HEK293T (cell line): ENCODE results near the gene UGT1A10.
"Not testable (repeated sequence)": the region's sequence is repeated elsewhere in the genome, so short reads cannot be mapped to it uniquely, and the experiment has no call there.

ENCODE experiments used
- CTCF ChIA-PET: fragments of 350-600 bp; formaldehyde crosslinking; extraction: SDS; loops from one replicate; lab custom pipeline; 2021; ENCODE audit warnings: antibody characterized with exemption, inconsistent platforms; lab: Yijun Ruan, JAX
- POLR2A ChIA-PET: fragments of 350-600 bp; formaldehyde crosslinking; extraction: SDS; loops from one replicate; lab custom pipeline; 2020; ENCODE audit warnings: antibody characterized with exemption, inconsistent platforms; lab: Yijun Ruan, JAX
- DNase-seq: peaks from one replicate; pipeline ENCODE4 v3.0.0; 2012; ENCODE audit warnings: mixed read lengths; ENCODE audit errors: extremely low spot score
- ARNT ChIP-seq: fragments of 450-650 bp; IDR thresholded peaks from 2 replicates; pipeline ENCODE4 v1.6.1; 2017; ENCODE audit warnings: mild to moderate bottlenecking
- BHLHE40 ChIP-seq: fragments of 450-650 bp; IDR thresholded peaks from 2 replicates; pipeline ENCODE4 v1.6.1; 2016; ENCODE audit warnings: mild to moderate bottlenecking, moderate library complexity, borderline replicate concordance
- CTBP1 ChIP-seq: fragments of 450-650 bp; IDR thresholded peaks from 2 replicates; pipeline ENCODE4 v1.6.1; 2016; ENCODE audit warnings: borderline replicate concordance
- ELF4 ChIP-seq: fragments of 450-650 bp; IDR thresholded peaks from 2 replicates; pipeline ENCODE4 v1.6.1; 2017; ENCODE audit warnings: antibody characterized with exemption
- FOXA1 ChIP-seq: fragments of 450-650 bp; IDR thresholded peaks from 2 replicates; pipeline ENCODE4 v1.6.1; 2016; ENCODE audit warnings: mild to moderate bottlenecking
- FOXK2 ChIP-seq: fragments of 450-650 bp; IDR thresholded peaks from 2 replicates; pipeline ENCODE4 v1.6.1; 2016; ENCODE audit warnings: mild to moderate bottlenecking
- FOXM1 ChIP-seq: fragments of 450-650 bp; IDR thresholded peaks from 2 replicates; pipeline ENCODE4 v1.6.1; 2017; ENCODE audit warnings: mild to moderate bottlenecking, borderline replicate concordance
- HDGF ChIP-seq: fragments of 450-650 bp; IDR thresholded peaks from 2 replicates; pipeline ENCODE4 v1.6.1; 2017; ENCODE audit warnings: antibody characterized with exemption, borderline replicate concordance
- L3MBTL2 ChIP-seq: fragments of 450-650 bp; conservative IDR thresholded peaks from 2 replicates; pipeline ENCODE4 v1.6.1; 2016; ENCODE audit warnings: mild to moderate bottlenecking
- LEF1 ChIP-seq: fragments of 450-650 bp; IDR thresholded peaks from 2 replicates; pipeline ENCODE4 v1.6.1; 2017; ENCODE audit warnings: mild to moderate bottlenecking, borderline replicate concordance
- NFRKB ChIP-seq: fragments of 450-650 bp; IDR thresholded peaks from 2 replicates; pipeline ENCODE4 v1.6.1; 2016; ENCODE audit warnings: mild to moderate bottlenecking, moderate library complexity
- PKNOX1 ChIP-seq: fragments of 450-650 bp; IDR thresholded peaks from 2 replicates; pipeline ENCODE4 v1.6.1; 2016
- SP1 ChIP-seq: fragments of 450-650 bp; IDR thresholded peaks from 2 replicates; pipeline ENCODE4 v1.6.1; 2017
- SUZ12 ChIP-seq: fragments of 450-650 bp; IDR thresholded peaks from 2 replicates; pipeline ENCODE4 v1.6.1; 2016; ENCODE audit warnings: mild to moderate bottlenecking
- TARDBP ChIP-seq: fragments of 450-650 bp; IDR thresholded peaks from 2 replicates; pipeline ENCODE4 v1.6.1; 2016
- ZNF384 ChIP-seq: fragments of 450-650 bp; IDR thresholded peaks from 2 replicates; pipeline ENCODE4 v1.6.1; 2016

Gene UGT1A10

GRCh38 chr2:233627331-233628025 lies 8.8 kb upstream of the UGT1A10 start:
- no peak for DNase-seq
- ChIA-PET POLR2A (interaction anchor here (0.7 kb wide), 1 partner anchor 23 kb away, joined by 3 read pairs; no protein-coding TSS in a partner anchor), CTCF (interaction anchor here (0.7 kb wide), 1 partner anchor 18 kb away, joined by 5 read pairs; no protein-coding TSS in a partner anchor)
- TF ChIP-seq SP1: no peak
- no peak for TF ChIP-seq FOXK2
- TF ChIP-seq ARNT: no peak
- no peak for TF ChIP-seq SUZ12
- no peak for TF ChIP-seq FOXM1
- TF ChIP-seq HDGF: no peak
- TF ChIP-seq PKNOX1: no peak

- ChIA-PET CTCF (no interaction called here), POLR2A (no interaction called here)
- TF ChIP-seq SP1: no peak
- TF ChIP-seq FOXM1: no peak
- TF ChIP-seq PKNOX1: no peak
- no peak for TF ChIP-seq HDGF
- TF ChIP-seq L3MBTL2: no peak
- TF ChIP-seq FOXA1: no peak
- no peak for TF ChIP-seq NFRKB
- TF ChIP-seq TARDBP: no peak
- no peak for TF ChIP-seq ELF4
- no peak for TF ChIP-seq BHLHE40
- TF ChIP-seq LEF1: no peak
- no peak for TF ChIP-seq FOXK2
- TF ChIP-seq CTBP1: no peak
- TF ChIP-seq ZNF384: no peak
- TF ChIP-seq ARNT: no peak
- TF ChIP-seq SUZ12: no peak
- no peak for DNase-seq
Observed at GRCh38 chr2:233638836-233639235, 2.6 kb downstream of the UGT1A10 start.

GRCh38 chr2:233639860-233640259 lies 3.6 kb downstream of the UGT1A10 start:
- ChIA-PET POLR2A (no interaction called here), CTCF (no interaction called here)
- DNase-seq: no peak
- TF ChIP-seq SUZ12 (no peak), LEF1 (no peak), SP1 (no peak), HDGF (no peak), NFRKB (no peak), PKNOX1 (no peak), L3MBTL2 (no peak), CTBP1 (no peak), TARDBP (no peak), FOXK2 (no peak), ZNF384 (no peak), FOXA1 (no peak), ELF4 (no peak), FOXM1 (no peak), BHLHE40 (no peak)

GRCh38 chr2:233643128-233643527 lies 6.9 kb downstream of the UGT1A10 start:
- DNase-seq: peak; percentile 5
- TF ChIP-seq PKNOX1 (no peak), L3MBTL2 (no peak), FOXA1 (no peak)
- CTCF ChIA-PET: no interaction called here
- POLR2A ChIA-PET: no interaction called here

- POLR2A ChIA-PET, DNase-seq, CTCF ChIA-PET: not testable (repeated sequence)
Observed at GRCh38 chr2:233646033-233646432, 9.8 kb downstream of the UGT1A10 start.

GRCh38 chr2:233650981-233651380 lies 14.7 kb downstream of the UGT1A10 start:
- no peak for DNase-seq
- no peak for TF ChIP-seq PKNOX1
- no peak for TF ChIP-seq ELF4
- no peak for TF ChIP-seq FOXK2
- TF ChIP-seq FOXA1: no peak
- TF ChIP-seq L3MBTL2: no peak
- no peak for TF ChIP-seq SP1
- ChIA-PET CTCF (no interaction called here), POLR2A (no interaction called here)
